GM19397 (cell line): ENCODE measurements around the gene WDFY4.

Experiments used
- ATAC-seq: cut with Tn5 transposase; IDR thresholded peaks from one replicate; pipeline ENCODE4 v1.9.1; 2021; ENCODE audit warnings: mild to moderate bottlenecking, moderate library complexity; ENCODE audit not compliant: unreplicated experiment

WDFY4 gene

DNA sequence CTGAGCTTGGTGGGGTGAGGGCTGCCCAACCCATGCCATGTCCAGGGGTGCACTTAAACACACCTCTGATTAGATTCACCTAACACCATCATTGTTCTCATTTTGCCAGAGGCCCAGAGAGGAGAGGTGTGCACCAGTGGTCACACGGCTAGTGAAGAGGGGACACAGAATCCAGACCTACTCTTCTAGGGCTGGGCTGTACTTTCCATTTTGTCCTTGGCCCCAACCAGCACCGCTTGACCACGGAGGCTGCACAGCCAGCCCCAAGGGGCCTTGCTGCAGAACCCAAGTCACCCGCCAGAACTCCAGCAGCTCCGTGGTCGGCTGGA, 246 bp upstream of the WDFY4 start:
- ATAC-seq = no peak

DNA sequence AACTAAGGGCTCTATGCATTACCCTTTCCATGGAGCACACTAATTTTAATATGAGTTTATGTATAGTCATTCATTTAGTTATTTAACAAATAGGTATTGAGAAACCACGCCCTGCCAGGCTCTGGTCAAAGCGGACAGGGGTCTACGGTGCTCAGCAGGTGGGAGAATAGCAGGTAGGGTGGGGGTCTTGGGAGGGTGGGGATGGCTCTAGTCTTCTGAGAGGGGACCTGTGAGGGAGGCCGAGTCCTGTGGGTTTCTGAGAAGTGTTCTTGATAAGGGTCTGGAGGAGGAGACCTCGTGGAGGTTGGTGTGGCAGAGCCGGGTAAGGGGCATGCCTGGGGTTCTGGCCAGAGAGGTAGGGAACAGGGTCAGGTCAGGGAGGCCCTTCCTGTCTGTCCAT, 1.1 kb downstream of the WDFY4 start:
- no peak for ATAC-seq

DNA sequence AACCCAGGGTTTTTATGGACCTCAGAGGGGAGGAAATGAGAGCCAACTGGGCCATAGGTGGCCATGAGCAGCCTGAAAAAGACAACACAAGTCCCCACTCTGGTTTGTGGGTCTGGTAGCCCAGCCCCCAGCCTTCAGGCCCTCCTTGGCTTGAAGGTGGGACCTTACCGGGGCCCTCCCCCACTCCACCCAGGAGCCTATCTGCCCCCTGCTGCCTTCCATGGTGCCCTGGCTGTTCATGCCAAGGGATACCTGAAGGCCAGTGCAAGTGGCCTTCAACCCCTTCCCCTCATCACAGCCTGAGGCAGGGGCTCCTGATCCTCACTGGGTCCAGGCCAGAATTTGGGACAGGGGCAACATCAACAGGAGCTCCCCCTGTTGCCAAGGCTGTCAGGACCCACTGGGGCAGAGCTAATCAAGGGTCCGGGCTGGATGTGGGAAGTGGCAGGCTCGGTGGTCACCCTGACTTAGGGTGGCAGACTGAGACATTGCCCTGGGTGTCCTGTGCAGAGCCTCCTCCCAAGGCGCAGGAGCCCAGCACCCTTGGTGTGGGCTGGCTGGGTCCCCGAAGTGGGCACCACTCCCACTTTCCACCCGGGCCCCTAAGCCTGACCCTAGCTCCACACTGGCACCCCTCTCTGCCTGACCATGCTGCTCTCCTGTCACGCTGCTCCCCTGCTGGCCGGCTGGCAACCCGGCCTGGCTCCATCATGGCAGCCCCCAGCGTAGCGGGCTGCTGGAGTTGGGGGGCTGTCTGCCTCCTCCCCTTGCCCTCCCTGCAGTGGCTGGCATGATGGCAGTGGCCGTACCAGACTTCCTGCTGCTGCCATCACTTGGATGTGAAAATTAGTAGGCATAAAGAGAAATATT, 6.4 kb downstream of the WDFY4 start:
- no peak for ATAC-seq

DNA sequence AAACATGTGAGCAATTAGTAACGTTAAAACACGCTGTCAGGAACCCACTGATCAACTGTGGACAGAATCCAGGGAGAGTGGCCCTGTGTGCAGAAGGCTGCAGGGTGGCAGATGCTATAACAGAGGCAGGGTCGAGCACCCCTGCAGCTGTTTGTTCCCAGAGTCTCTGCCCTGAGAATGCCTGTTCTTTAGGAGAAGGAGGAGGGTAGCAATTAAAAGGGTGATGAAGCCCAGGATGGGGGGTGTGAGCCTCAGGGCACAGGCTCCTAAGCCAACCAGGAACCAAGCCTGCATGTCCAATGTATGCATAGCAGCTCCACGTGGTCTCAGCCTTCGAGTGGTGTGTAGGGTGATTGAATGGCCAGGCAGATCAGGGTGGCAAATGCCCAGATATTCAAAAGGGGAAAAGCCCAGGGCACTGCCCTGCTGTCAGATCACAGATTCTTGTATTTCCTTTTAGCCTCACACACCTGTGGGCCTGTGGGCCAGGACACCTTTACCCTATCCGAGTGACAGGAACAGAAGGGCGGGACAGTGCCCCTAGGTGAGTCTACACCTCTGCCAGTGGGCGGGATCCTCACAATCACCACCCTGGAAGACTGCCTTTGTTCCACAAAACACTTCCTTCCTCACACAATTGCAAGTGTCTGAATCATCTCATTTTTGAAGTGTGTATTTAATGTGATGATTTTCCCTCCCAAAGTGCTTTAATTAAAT, 7.3 kb downstream of the WDFY4 start:
- ATAC-seq = no peak

DNA sequence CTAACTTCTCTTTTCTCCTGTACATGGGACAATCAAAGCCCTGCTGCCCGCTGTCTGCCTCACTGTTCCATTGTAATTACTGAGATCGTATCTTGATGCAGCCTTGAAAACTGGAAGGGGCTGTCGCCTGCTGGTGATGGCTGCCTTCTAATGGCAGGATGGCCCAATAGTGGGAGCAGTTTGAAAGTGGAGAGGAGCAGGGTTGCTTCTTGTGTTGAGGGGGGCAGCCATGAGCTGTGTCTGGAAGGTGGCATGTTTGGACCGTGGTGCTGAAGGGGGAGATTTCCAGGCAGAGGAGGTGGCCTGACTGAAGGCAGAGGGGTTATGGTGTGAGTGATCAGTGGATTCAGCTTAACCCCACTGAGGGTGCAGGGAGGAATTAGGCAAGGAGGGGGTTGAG, 8.1 kb downstream of the WDFY4 start:
- ATAC-seq = no peak

DNA sequence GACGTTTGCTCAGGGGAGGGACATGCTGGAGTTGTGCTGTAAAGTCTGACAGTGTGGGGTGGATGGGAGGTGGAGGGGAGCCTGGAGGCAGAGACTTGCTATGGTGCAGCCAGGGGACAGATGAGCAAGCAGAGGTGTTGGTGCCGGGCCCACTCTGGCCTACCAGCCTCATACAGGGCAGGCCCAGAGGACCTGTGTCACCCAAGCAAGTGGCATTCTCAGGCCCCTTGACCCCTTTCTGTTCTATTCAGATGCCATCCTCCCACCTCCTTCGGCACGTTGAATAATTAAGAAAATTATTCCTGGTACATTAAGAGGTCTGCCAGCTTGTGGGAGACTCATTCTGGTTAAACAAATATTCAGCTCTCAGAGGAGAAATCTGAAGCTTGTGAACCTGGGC, 8.5 kb downstream of the WDFY4 start:
- ATAC-seq = no peak

DNA sequence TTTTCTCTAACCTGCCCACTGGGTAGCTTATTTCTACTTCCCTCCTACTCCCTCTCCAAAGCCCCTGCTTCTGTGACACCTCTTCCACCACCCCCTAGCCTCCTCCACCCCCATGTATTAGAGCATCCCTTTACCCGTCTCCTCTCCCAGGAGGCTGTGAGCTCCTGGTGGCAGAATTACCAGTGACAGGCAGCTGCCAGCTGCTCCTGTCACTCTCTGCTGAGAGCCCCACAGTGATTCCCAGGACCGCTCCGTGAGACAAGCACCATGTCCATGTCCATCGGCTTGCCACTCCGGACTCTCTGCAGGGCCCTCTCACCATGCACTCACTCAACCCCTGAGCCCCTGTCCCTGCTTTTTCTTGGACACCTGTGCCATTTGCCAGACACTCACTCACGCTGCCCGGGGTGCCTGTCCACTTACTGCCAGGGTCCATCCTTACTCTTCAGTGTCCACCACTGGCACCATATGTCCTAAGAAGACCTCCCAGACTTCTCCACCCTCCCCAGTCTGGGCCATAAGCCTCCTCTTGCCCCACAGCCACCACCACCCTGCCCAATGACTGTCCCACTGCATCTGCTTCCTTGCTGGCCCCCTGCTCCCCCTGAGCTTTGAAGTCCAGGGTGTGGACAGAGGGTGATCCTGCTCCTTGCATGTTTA, 9.8 kb downstream of the WDFY4 start:
- ATAC-seq = no peak

DNA sequence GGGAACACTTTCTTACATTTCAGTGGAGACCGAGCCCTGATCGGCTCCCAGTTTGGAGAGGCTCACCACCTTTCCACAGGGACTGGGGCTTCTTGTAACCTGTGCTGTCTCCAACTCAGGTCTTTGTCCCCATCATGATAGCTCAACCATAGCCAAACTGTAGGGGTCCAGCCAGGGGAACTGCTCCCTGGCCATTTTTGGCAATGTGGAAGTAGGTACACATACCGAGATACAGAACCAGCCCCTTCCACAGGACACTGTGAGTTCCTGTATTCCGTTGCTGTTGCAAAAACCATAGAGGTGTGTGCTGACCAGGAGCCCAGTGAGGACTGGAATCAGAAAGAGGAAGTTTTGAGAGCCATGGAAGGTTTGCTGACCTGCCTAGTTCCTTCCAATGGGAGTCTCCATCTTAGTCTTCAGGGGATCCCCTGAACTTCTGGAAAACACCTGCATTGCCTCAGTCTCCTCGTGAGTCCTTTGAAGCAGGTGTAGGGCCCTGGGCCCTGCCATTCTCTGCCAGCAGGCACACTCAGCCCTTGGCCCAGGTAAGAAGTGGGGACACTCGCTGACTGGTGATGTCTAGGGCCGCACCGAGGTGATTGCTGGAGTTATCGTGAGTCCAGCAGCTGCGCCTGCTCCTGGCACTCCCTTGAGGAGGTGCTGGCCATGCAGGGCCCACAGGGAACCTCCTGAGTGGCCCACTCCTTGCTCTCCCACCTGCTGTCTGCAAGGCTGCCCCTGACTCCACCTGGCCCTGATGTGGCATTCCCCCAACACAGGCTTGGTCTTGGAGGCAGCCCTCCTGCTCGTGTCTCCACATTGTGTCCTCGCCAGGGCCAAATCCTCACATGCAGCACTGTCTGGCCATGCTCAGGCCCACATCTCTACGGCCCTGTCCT, 11.2 kb downstream of the WDFY4 start:
- ATAC-seq = no peak

DNA sequence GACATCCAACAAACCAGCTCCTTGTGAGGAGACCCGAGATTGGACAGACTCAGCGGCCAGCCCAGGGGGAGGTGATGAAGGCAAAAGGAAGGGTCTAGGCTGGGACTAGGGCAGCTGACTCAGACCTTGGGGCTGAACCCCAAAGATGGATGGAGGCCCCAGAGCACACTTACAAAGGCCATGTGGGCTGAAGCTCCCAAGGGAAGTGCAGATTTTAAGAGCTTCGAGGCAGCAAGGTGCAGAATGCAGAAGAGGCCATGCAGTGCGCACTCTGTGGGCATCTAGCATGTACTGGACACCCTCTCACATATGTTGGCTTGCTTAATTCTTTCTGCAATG, 11.8 kb downstream of the WDFY4 start:
- no peak for ATAC-seq

DNA sequence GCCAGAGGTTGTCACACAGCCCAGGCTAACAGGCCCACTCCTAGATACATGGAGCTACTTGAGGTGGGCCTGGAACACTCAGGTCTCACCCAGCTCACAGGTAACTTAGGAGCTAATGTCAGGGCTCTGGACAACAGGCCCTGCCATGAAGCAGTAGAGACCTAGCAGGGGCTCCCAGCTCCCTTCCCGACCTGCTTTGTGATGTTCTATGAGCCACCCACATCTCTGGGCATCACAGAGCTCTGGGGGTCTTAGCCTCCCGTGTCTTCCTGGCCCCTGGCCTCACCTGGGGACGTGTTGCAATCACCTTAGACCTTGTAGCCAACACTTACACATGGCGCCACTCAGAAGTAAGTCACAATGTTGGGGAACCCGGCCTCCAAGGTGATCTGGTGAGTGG, 12.4 kb downstream of the WDFY4 start:
- ATAC-seq = no peak

DNA sequence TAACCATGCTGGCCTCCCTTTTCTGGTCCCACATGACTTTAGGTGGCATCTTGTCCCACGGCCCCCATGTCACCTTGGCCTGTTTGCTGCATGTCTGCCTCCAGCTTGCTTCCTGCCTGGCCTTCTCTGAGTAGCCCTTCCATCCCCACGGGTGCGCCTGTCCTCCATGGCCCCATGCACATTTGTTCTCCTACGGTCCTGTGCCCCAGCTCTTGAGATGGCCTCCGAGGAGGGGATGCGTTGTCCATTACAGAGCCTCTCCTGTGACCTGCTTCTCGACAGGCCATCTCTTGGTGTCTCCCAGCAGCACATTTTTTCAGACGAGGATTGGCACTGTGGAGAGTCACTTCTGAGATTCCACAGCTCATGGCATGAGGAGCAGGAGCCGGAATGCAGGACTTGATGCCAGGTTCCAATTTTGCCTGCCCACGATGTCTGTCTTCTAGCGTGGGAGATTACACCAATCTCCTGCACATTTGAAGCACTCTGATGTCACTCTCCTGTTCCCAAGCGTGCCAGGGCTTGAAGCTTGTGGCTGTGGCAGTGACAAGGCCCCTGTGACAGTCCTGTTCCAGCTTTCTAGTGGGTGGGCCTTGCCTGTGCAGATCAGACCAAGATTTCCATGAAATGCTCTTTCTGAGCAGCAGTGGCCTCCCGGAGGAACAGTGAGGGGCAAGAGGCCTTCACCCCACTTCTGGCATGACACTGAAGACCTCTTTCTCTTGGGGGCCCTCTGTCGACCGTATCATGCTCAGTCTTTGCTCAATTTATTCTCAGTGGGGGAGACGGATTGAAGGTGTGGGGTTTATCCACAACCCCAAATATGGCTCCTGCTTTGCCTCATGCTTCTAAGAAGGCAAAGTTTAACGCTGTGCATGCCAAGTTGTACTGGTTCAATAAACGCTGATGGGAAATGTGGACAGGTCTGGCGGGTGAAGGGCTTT, 13.4 kb downstream of the WDFY4 start:
- no peak for ATAC-seq

DNA sequence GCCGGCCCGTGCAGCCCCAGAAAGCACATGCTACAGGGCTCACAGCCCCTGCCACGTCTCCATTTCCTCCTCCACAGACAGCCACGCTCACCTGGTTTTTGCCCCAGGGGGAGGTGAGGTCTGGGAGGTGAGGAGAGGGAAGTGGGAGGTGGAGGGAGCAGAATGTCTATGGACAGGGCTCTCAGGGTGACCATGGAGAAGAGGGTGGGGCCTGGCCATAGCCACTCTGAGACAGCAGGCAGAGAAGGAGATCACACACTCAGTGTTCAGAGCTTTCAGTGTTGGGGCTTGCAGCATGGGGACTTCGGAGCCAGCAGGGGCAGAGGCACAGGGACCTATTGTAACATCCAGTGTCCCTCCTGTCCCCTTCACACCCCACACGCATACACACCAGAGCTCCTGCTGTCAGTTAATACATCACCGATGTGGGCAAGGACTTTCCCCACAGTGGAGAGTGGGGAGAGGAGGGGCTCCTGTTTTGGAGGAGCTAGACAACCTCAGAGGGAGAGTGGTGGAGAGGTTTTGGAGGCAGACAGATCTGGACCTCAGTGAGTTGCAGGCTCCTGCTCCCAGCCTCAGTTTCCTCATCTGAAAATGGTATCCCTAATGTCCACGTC, 14.4 kb downstream of the WDFY4 start:
- ATAC-seq = peak; percentile 53

DNA sequence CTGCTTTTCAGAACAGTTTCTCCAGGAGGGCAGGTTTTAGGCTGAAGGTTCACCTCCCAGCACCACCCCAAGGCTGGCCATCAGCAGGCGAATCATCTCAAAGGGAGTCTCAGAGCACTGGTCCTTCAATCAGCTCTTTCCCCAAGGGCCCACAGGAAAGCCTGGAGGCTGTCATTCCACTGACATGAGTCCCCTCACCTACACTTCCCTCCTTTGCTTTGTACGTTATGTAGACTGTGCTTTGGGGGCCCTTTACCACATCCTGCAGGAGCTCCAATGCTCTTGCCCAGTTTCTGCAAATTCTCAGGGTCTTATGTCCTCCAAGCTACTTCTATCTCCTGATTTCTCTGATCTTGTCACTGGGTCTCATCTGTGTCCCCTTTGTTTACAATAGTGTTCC, 15.4 kb downstream of the WDFY4 start:
- no peak for ATAC-seq

DNA sequence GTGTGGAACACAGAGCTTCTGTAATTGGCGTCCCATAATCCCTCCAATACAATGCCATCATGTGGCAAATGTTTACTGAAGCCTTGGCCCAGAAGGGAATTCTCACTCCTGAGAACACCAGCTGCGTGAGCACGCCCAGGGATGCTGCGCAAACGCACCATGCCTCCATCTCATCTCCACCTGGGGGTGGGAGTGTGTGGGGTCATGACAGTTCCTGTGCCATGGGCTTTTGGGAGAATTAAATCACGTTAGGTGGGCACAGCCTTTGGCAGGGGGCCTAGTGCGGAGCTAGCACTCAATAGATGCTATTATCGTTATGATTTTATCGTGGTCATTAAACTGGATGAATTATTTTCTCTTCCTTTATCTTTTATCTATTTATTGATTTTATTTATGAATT, 15.8 kb downstream of the WDFY4 start:
- ATAC-seq = no peak

DNA sequence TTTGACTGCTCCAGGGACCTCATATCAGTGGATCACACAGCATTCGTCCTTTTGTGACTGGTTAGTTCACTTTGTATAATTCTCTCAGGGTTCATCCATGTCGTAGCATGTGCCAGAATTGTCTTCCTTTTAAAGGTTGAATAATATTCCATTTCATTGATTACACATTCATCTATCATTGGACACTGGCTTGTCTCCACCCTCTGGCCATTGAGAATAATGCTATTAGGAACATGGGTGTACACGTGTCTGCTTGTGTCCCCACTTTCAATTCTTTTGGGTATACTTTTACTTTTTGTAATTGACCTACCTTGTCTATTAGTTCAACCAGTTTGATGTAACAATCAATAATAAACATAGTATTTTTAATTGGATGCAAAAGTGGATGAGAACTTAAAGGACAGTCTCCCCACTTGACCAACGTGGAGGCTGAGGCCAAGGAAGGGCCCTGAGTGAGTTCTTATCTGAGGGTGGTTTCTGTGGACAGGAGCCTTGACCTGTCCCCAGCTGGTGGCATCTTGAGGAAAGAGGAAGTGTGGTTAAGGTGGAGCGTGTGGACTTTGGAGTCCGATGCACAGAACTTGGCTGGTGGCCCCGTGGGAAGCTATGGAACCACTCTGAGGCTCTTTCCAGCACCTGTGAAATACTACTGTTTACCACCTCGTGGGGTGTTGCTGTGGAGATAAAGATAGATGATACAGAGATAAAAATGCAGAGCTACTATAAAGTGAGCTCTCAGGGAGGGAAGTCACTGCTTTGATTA, 16.6 kb downstream of the WDFY4 start:
- ATAC-seq = no peak

DNA sequence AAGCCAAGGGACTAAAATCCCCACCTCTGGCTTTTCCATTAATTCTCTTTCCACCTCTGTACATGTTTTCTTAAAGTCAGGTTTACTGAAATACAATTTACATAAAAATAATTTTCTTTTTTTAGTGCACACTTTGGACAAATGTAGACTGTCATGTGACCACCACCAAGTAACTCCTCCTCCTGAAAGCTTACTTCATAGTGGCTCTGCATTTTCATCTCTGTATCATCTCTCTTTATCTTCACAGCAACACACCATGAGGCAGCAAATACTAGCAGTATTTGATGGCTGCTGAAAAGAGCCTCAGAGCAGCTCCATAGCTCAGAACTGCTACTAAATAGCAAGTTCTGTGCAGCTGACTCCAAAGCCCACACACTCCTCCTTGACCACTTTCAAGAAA, 17.3 kb downstream of the WDFY4 start:
- no peak for ATAC-seq

DNA sequence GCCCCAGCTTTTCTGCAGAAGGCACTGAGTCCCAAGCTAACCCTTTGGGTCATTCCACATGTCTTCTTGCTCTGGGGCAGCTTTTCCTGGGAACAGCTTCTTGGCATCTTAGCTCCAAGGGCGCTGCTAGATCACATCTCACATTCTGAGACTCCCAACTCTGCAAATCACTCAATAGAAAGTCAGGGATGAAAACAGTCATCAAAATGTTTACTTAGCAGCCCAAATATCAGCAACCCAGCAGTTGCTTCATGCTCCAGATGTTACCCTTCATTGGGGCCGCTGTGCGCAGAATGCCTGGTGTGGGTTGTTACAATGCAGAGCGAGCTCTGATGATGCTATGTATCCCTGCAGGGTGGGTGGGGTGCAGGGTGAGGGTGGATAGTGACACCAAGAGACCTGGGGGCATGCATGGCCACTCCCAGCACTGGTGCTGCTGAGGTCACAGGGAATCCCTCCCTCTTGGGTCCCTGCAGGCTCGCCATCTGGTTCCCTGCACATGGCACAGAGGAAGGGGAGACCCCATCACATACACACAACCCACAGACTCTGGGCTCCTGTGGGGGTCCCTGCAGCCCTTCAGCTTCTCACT, 19.0 kb downstream of the WDFY4 start:
- ATAC-seq = no peak

DNA sequence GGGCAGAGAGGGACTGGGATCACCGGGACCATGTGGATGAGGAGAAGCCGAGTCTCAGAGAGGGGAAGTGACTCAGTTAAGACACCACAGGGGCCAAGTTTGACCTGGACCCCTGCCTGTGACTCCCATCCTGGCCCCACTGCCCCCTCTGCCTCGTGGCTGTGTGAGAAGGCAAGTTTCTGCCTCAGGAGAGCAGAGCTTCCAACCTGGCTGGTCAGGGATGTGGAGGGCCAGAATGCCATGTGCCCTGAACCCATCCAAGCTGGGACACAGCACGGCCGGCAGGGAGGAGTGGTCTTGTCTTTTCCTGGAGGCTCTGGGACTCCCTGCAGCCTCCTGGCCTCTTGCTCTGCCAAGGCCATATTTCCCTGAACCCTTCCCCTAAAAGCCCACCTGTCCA, 19.5 kb downstream of the WDFY4 start:
- ATAC-seq = no peak
